ENCODE measurements around the gene KCNAB1.

GRCh38 chr3:156260331-156260730, 140.0 kb downstream of the KCNAB1 start:
- no peak for TF ChIP-seq POLR2A (IDR thresholded peaks at IDR 0.05)
- TF ChIP-seq CTCF (IDR thresholded peaks at IDR 0.05), result no peak

Data from transverse colon (tissue), 3 donors.